GM21825 (cell line): Measurements from ENCODE around the gene HBS1L.

Experiments used
- ATAC-seq: cut with Tn5 transposase; IDR thresholded peaks from one replicate; pipeline ENCODE4 v1.9.1; 2021; ENCODE audit warnings: mild to moderate bottlenecking, moderate library complexity; ENCODE audit not compliant: unreplicated experiment

HBS1L gene

GRCh38 chr6:135038335-135038734 lies 16.3 kb downstream of the HBS1L start:
- no peak for ATAC-seq

GRCh38 chr6:135037541-135037940 lies 17.1 kb downstream of the HBS1L start:
- no peak for ATAC-seq

- ATAC-seq: no peak
Observed at GRCh38 chr6:135036731-135037420, 17.7 kb downstream of the HBS1L start.

- no peak for ATAC-seq
Observed at GRCh38 chr6:135033238-135033637, 21.4 kb downstream of the HBS1L start.

- ATAC-seq: no peak
Observed at GRCh38 chr6:135030532-135031178, 24.0 kb downstream of the HBS1L start.

GRCh38 chr6:135030056-135030473 lies 24.6 kb downstream of the HBS1L start:
- peak; percentile 96 for ATAC-seq

GRCh38 chr6:135025775-135026174 lies 28.8 kb downstream of the HBS1L start:
- ATAC-seq: no peak

GRCh38 chr6:135025175-135025574 lies 29.4 kb downstream of the HBS1L start:
- no peak for ATAC-seq

- ATAC-seq: no peak
Observed at GRCh38 chr6:135022050-135022697, 32.4 kb downstream of the HBS1L start.

- no peak for ATAC-seq
Observed at GRCh38 chr6:135021310-135022049, 33.1 kb downstream of the HBS1L start.

- no peak for ATAC-seq
Observed at GRCh38 chr6:135018941-135019340, 35.7 kb downstream of the HBS1L start.

- ATAC-seq: no peak
Observed at GRCh38 chr6:135018052-135018451, 36.6 kb downstream of the HBS1L start.

- peak; percentile 89 for ATAC-seq
Observed at GRCh38 chr6:135014353-135014832, 40.2 kb downstream of the HBS1L start.

GRCh38 chr6:135013211-135013610 lies 41.4 kb downstream of the HBS1L start:
- no peak for ATAC-seq

- no peak for ATAC-seq
Observed at GRCh38 chr6:135012764-135013163, 41.9 kb downstream of the HBS1L start.

GRCh38 chr6:135012349-135012748 lies 42.3 kb downstream of the HBS1L start:
- no peak for ATAC-seq

GRCh38 chr6:135008941-135009290 lies 45.7 kb downstream of the HBS1L start:
- ATAC-seq: no peak

- ATAC-seq: peak; percentile 91
Observed at GRCh38 chr6:135008072-135008940, 46.3 kb downstream of the HBS1L start.

- ATAC-seq: no peak
Observed at GRCh38 chr6:135006386-135006914, 48.2 kb downstream of the HBS1L start.

GRCh38 chr6:135004399-135004798 lies 50.2 kb downstream of the HBS1L start:
- ATAC-seq: no peak
